ENCODE results near the gene RASSF6. TPM values are rescaled to one million over a fixed set of nuclear protein-coding genes. Genes with fewer than 3 reads are reported as not detected.

RASSF6 gene
- total RNA-seq, 3 donors from 2014 or later (not counting 1 experiment from before 2014, with no cell fraction given), result 0.08 TPM; not detected in 2

DNA sequence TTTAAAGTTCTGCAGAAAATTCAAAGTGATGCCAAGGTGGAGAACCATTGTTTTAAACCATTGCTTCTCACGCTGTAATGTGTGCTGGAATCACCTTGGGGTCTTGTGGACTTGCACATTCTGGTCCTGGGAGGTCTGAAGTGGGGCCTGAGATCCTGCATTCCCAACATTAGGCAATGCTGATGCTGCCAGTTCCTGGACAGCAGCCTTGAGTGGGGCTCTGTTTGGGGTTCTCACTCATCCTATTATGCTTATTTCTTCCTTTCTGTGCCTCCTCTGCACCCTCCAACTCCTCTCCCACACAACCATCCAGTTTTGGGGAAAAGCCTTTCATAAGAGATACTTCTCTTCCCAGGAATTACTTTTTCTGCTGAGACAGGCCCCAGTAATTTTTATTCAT is 44.2 kb upstream of the RASSF6 start:
- H3K36me3 ChIP-seq (ENCODE audit: control insufficient read depth, insufficient read depth, low read length), result no peaks in the 10 kb centered on the region
- H3K4me3 ChIP-seq (ENCODE audit: low read length), result no peak overlapping the region
- H3K9me3 ChIP-seq (ENCODE audit: control insufficient read depth, insufficient read depth, low read length), result no peaks in the 10 kb centered on the region
- no peaks in the 10 kb centered on the region for H3K27me3 Mint-ChIP-seq (ENCODE audit: low read depth in 2 of 2)
- H3K36me3 Mint-ChIP-seq, result no peaks in the 10 kb centered on the region
- H3K4me1 Mint-ChIP-seq, result no peaks in the 10 kb centered on the region
- WGBS (ENCODE audit: insufficient coverage), result 90% methylated on average over 1 of the region's 1 CpG
- no peak overlapping the region for H3K27ac Mint-ChIP-seq
- ATAC-seq (no peak), DNase-seq (no peak)
- H3K27me3 ChIP-seq (ENCODE audit: control insufficient read depth, insufficient read depth, low read length), result no peaks in the 10 kb centered on the region
- no peak for TF ChIP-seq CTCF (IDR thresholded peaks at IDR 0.05)
- no peaks in the 10 kb centered on the region for H3K4me1 ChIP-seq (ENCODE audit: control insufficient read depth, insufficient read depth, low read length)
- H3K27ac ChIP-seq (ENCODE audit: low read length), result no peak overlapping the region
- H3K4me3 Mint-ChIP-seq, result no peak overlapping the region
- no peaks in the 10 kb centered on the region for H3K9me3 Mint-ChIP-seq
- intact Hi-C loops (cut with micrococcal nuclease), result no loop called here

DNA sequence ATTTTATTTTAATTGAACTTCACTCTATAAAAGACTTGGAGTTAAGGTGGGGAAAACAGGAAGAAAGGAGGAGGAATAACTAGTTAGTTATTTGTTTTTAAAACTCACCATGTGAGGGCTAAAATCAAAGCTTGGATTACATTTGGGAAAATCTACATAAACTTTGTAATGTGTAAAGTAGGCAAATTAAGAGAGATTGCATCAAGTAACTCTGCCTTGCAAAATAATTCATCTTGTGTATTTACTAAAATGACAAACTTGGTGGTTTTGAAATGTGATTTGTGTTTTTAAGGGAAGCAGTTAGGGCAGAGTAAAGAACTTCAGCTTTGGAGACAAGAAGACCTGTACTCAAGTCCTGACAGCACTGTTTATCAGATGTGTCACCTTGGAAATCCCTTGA is 43.3 kb upstream of the RASSF6 start:
- no peaks in the 10 kb centered on the region for H3K4me1 ChIP-seq (ENCODE audit: control insufficient read depth, insufficient read depth, low read length)
- Mint-ChIP-seq H3K36me3 (no peaks in the 10 kb centered on the region), H3K4me1 (no peaks in the 10 kb centered on the region), H3K27me3 (ENCODE audit: low read depth in 2 of 2) (no peaks in the 10 kb centered on the region), H3K27ac (no peak overlapping the region), H3K9me3 (no peaks in the 10 kb centered on the region), H3K4me3 (no peak overlapping the region)
- H3K9me3 ChIP-seq (ENCODE audit: control insufficient read depth, insufficient read depth, low read length), result no peaks in the 10 kb centered on the region
- H3K27ac ChIP-seq (ENCODE audit: low read length), result no peak overlapping the region
- DNase-seq, result no peak
- intact Hi-C loops (cut with micrococcal nuclease), result no loop called here
- no peak for ATAC-seq
- no peaks in the 10 kb centered on the region for H3K27me3 ChIP-seq (ENCODE audit: control insufficient read depth, insufficient read depth, low read length)
- H3K36me3 ChIP-seq (ENCODE audit: control insufficient read depth, insufficient read depth, low read length), result no peaks in the 10 kb centered on the region
- TF ChIP-seq CTCF (IDR thresholded peaks at IDR 0.05), result no peak
- no peak overlapping the region for H3K4me3 ChIP-seq (ENCODE audit: low read length)

GRCh38 chr4:73662709-73663546 is 42.7 kb upstream of the RASSF6 start:
- Mint-ChIP-seq H3K36me3 (no peaks in the 10 kb centered on the region), H3K4me3 (no peak overlapping the region), H3K4me1 (no peaks in the 10 kb centered on the region), H3K27ac (no peak overlapping the region), H3K9me3 (no peaks in the 10 kb centered on the region), H3K27me3 (ENCODE audit: low read depth in 2 of 2) (no peaks in the 10 kb centered on the region)
- DNase-seq (no peak), ATAC-seq (peak in 1 of 3 donors; percentile 60)
- intact Hi-C loops (cut with micrococcal nuclease), result no loop called here
- no peak for TF ChIP-seq CTCF (IDR thresholded peaks at IDR 0.05)
- Histone ChIP-seq H3K27me3 (ENCODE audit: control insufficient read depth, insufficient read depth, low read length) (no peaks in the 10 kb centered on the region), H3K36me3 (ENCODE audit: control insufficient read depth, insufficient read depth, low read length) (no peaks in the 10 kb centered on the region), H3K4me3 (ENCODE audit: low read length) (no peak overlapping the region), H3K27ac (ENCODE audit: low read length) (no peak overlapping the region), H3K4me1 (ENCODE audit: control insufficient read depth, insufficient read depth, low read length) (no peaks in the 10 kb centered on the region), H3K9me3 (ENCODE audit: control insufficient read depth, insufficient read depth, low read length) (no peaks in the 10 kb centered on the region)
- WGBS (ENCODE audit: insufficient coverage), result 23% methylated on average over 5 of the region's 6 CpGs

DNA sequence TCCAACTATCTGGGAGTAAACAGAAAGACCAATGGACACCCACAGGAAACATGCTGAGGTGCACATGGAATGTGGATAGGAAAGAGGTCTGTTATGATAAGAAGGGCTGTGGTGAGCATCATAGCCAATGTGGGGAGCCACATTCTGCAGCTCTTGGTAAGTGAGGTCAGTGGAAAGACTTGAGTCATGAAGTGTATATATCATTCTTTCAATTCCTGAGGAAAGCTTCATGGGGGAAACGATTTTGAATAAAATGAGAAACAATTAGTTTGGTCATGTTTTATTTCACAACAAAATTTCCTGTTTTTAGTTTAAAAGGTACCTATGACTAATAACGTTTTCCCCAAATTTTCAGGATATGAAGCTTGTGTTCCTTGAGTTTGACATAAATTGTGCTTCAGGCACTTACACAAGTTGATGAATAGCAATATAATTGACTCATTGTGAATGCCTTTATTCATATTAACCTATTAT is 41.4 kb upstream of the RASSF6 start:
- TF ChIP-seq CTCF (IDR thresholded peaks at IDR 0.05), result no peak
- Histone ChIP-seq H3K4me1 (ENCODE audit: control insufficient read depth, insufficient read depth, low read length) (no peaks in the 10 kb centered on the region), H3K27me3 (ENCODE audit: control insufficient read depth, insufficient read depth, low read length) (no peaks in the 10 kb centered on the region), H3K9me3 (ENCODE audit: control insufficient read depth, insufficient read depth, low read length) (no peaks in the 10 kb centered on the region), H3K36me3 (ENCODE audit: control insufficient read depth, insufficient read depth, low read length) (no peaks in the 10 kb centered on the region), H3K4me3 (ENCODE audit: low read length) (no peak overlapping the region), H3K27ac (ENCODE audit: low read length) (no peak overlapping the region)
- Mint-ChIP-seq H3K27me3 (ENCODE audit: low read depth in 2 of 2) (no peaks in the 10 kb centered on the region), H3K36me3 (no peaks in the 10 kb centered on the region), H3K9me3 (no peaks in the 10 kb centered on the region), H3K27ac (no peak overlapping the region), H3K4me1 (no peaks in the 10 kb centered on the region), H3K4me3 (no peak overlapping the region)
- 0% methylated on average over 1 of the region's 2 CpGs for WGBS (ENCODE audit: insufficient coverage)
- DNase-seq (no peak), ATAC-seq (no peak)
- intact Hi-C loops (cut with micrococcal nuclease), result no loop called here

Measured in natural killer cell (primary cell).